ENCODE results near the gene ENAH.

GRCh38 chr1:225670356-225670755, 17.4 kb upstream of the ENAH start:
- TF ChIP-seq POLR2A (IDR thresholded peaks at IDR 0.05; ENCODE audit: low read length) (no peak), GATA1 (IDR thresholded peaks at IDR 0.05; ENCODE audit: low read depth, low read length) (no peak)

Measured in erythroblast (primary cell).